GM19463 (cell line): Measurements from ENCODE around the gene SCUBE1.

Experiments used
- ATAC-seq: cut with Tn5 transposase; IDR thresholded peaks from one replicate; pipeline ENCODE4 v1.9.1; 2021; ENCODE audit warnings: mild to moderate bottlenecking, moderate library complexity; ENCODE audit not compliant: unreplicated experiment

Gene SCUBE1

DNA sequence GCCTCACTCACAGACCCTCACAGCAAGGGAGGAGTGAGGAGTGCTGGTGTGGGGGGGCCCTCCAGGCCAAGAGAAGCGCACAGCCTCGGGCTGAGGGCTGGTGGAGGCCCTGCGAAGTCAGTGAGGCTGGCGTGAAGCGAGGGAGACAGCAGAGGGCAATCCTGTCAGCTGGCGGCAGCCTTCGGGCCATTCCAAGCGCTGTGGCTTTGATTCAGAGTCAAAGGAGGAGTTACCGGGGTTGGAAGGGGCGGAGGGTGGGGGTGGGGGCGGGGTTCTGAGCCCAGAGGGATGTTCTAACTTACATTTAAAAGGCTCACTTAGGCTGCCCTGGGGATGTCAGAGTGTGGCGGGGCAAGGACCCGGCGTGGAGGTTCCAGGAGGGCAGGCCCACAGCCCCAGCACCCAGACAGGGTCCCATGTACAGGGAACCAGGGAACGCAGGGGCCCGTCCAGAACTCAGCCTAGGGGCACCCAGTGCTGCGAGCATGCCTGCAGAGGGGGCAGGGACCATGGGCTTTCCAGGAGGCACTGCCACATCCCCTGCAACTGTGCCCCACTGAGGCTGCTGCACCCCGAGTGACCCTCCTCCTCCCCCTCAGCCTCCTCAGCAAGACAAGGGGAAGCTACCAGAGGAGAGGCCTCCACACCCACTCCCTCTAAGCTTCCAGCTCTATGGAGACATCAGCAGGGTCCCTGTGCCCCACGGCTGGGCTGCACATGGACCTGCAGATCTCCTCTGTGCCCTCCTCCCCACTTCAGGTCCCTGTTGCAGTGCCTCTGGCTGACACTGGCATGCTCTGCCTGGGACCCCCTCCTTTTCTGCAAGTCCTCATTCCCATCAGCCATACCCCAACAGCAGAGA is 116.6 kb downstream of the SCUBE1 start:
- ATAC-seq = no peak

- no peak for ATAC-seq
These were observed 117.6 kb downstream of the SCUBE1 start for GRCh38 chr22:43225609-43226008.

DNA sequence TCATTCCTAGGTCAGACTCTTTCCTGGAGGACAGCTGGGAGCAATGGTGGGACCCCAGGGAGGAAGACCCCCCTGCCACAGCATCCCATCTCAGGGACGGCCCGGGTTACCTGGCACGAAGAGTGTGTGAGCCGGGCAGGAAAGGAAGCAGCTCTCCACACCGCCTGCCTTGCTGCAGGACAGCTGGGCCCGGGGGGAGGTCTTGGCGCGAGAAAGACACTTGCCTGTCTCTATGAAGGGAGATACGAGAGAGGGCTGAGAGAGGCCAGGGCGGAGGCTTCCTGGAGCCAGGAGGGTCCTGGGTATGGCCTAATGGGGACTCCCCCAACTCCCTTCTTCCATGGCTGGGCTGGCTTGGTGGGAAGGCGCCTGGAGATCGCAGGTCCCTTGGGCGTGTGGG is 120.2 kb downstream of the SCUBE1 start:
- ATAC-seq = no peak

DNA sequence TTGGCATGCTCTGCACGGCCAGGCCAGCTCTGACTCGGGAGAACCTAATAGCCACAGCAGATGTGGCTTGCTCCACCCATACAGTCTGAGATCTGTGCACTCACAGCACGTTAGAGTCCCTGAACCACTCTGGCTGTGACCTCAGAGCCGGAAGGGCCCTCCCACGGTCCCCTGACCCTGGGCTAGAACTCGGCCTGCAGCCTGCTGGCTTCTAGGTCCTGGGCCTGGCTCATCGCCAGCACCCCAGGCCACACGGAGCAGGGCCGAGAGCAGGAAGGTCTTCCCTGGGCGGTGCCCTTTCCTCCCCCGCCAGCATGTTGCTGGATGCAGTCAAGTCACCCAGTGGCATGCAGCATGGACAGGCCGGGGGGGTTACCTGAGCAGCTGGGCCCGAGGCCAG is 120.9 kb downstream of the SCUBE1 start:
- ATAC-seq = no peak

- no peak for ATAC-seq
These were observed 122.4 kb downstream of the SCUBE1 start for GRCh38 chr22:43220625-43221380.

DNA sequence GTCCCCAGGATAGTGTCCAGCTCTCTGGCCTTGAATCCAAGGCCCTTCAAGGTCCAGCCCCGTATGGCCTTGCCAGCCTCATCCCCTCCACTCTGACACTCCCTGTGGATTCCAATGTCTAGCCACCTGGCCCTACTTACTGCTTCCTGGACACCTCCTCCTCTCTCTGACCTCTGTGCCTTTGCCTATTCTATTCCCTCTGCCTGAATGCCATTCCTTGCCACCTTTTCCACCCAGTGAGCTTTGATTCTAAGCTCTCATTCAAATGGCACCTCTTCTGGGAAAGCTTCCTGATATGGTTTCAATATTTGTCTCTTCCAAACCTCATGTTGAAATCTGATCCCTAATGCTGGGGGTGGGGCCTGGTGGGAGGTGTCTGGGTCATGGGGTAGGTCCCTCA is 124.4 kb downstream of the SCUBE1 start:
- ATAC-seq = no peak

DNA sequence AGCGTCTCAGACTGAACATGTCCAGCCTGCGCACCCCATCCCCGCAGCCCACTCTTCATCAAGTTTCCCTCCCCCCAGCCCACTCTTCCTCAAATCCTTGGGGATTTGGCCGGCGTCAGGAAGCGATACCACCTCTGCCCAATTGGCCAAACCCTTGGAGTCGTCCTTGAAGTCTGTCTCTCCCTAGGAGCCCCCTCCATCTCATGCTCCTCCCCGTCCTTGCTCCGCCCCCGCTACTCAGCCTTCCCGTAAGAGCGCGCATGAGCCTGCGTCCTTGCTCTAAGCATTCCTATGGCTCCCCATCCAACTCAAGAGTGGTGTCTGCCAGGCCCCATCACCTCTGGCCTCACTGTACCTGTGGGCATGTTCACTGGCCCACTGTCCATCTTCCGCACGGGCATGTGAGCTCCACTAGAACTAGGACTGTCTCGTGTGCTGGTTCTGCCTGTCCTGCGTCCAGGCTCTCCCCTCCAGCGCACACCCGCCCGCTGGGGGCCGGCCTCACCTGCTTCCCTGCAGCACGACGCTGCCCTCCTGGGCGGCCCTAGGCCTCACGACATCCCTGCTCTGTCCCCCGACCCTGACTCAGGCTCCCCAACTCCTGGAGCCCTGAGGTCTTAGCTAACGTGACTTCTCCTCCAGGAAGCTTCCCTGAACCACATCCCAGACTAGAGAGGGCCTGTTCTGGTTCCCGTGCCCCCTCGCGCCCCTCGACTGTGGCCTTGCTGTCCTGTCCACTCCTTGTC is 125.7 kb downstream of the SCUBE1 start:
- no peak for ATAC-seq

DNA sequence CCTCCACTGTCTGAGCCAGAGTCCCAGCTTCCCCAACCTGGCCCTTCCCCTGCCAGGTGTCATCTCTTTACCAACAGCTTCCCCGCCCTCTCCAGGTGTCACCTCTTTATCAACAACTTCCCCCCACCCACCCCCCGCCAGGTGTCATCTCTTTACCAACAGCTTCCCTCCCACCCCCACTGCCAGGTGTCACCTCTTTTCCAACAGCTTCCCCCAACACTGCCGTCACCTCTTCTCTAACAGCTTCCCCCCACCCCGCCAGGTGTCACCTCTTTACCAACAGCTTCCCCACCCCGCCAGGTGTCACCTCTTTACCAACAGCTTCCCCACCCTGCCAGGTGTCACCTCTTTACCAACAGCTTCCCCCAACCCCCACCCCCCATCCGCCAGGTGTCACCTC is 126.4 kb downstream of the SCUBE1 start:
- no peak for ATAC-seq

DNA sequence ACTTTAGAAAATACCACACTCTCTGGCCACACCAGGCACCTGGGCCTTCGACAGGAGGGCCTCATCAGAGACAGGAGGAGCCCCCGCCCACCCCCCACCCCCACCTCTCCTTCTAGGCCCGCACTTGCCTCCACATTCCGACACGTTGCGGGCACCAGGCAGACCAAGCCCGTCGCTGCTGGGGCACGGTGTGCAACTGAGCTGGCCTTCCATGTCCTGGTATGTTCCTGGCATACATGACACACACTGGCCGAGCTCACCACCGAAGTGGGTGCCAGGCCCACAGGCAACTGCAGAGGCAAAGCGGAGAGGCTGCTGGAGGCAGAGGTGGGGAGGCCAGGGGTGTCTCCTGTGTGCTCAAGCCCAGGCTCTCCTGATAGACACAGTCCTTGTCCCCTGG is 129.2 kb downstream of the SCUBE1 start:
- no peak for ATAC-seq

DNA sequence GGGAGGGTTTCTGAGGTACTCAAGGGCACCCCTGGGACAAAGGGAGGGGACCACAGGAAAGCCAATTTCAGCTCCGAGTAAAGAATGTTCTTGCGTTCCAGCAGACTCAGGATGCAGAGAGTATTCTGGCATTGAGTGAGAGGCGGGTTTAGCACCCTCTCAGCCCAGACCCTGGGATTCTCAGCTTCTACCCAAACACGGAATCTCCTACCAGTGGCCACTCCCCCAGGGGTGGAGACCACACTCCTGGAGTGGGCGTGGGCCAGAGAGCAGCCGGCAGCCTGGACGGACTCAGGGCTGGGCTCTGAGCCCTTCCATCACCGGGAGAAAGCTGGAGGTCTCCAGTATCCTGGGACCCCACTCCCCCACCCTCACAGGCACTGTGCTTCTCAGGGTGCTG is 130.1 kb downstream of the SCUBE1 start:
- no peak for ATAC-seq

- no peak for ATAC-seq
These were observed 130.7 kb downstream of the SCUBE1 start for GRCh38 chr22:43212434-43212952.

GRCh38 chr22:43211941-43212433 is 131.2 kb downstream of the SCUBE1 start:
- no peak for ATAC-seq

DNA sequence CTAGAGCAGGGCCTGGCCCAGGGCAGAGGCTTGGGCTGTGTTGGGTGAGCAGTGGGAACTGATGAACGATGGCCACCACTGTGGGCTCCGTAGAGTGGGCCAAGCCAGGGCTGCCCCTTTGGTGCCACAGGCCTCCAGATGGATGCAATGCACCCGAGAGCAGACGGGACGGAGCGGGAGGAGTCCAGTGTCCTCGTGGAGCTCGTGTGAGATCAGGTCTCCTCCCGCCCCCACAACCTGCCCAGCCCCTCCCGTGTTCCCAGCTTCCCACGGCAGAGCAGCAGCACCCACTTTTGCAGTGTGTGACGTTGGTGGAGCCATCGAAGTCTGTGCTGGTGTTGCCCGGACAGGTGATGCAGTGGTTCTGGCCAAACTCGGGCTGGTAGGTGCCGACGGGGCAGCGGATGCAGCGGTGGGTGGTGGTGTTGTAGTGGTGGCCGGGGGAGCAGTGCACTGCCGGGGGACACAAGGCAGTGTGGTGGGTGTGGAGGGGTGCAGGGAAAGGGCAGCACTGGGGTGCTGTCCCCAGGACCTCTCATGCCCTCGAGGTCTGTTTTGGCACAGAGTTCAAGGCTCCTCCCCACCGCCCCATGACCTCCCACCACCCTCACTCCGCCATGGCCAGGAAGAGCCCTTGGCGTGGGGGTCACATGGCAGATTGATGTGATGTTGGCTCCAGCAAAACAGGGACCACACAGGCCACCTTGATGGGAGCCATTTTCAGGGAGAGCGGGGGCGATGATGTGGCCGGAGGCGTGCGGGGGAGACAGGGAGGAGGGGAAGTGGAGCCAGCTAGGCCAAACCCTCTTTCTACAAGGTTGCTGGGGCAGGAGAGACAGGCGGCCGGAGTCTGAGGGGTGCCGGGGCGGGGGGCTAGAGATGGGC is 132.3 kb downstream of the SCUBE1 start:
- no peak for ATAC-seq

- ATAC-seq = no peak
These were observed 133.2 kb downstream of the SCUBE1 start for GRCh38 chr22:43209971-43210370.

GRCh38 chr22:43209523-43209890 is 133.7 kb downstream of the SCUBE1 start:
- ATAC-seq = no peak

DNA sequence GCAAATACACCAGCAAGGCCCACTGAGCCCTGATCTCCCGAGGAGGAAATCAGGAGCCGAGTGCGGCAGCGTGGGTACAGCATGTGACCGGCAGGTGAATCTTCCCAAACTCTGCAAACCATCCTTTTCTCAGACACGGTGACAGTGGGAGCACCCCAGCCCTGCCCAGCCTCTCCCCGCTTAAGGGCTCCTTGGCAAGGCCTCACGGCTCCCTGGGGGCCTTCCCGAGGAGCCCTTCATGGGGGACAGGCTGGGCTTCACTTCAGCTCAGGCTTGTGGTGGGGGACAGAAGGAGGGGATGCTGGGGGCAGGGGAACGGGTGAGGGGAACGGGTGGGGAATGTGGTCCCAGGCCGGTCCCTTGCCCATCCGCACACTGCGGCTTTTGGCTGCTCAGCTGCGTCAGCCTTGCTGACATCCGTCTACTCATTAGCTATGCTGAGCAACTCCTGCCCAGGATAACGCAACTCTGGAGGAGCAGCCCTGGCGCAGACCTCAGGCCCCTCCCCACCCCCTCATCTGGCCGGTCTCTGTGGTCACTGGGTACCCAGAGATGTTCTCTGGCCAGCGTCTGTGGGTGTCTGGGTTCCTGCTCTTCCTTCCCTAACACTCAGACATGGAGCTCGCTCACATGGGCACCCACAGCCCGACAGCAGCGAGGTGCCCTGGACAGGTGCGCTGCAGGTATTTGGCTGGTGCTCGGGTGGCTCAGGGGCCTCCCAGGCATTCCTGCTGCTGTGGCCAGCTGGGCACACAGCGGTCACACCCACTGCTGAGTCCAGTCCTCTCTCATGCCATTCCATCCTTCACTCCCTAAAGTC is 134.3 kb downstream of the SCUBE1 start:
- no peak for ATAC-seq

DNA sequence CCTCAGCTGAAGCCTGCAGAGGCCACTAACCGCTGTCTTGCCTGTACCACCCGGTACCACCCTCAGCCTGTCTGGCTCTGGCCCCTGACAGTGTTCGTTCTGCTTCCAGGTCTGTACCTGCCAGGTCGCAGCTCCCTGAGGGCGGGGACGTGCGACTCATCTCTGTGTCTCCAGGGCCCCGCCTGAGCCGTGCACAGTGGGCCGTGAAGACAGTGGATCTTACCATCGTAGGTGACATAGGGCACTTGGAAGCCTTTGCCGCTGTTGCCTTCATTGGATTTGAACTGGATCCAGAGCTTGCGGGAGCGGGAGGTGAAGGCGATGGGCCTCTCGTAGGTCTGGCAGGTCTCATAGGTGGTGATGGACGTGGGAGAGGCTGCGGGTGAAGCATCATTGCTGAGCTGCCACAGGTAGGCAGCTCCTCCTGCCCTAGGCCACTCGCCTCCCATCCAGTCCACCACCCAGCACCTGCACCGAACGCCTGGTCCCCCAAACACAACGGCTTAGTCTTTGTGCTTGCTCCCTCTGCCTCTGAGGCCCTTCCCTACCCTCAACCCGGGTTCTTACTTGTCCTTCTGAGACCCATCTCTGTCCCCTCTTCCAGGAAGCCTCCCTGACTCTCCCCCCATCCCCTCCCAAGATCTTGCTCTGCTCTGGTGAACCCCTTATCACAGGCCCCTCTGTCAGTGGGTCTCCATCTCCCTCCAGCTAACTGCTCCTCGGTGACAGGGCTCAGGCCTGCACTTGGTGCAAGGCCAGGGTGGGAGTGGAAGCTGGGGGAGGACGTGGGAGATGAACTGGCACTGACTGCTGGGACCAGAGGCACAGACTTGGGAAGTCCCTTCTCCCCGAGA is 135.1 kb downstream of the SCUBE1 start:
- ATAC-seq = no peak

GRCh38 chr22:43207386-43207785 is 135.8 kb downstream of the SCUBE1 start:
- no peak for ATAC-seq
